ENCODE measurements around the gene GLRA2. TPM values are rescaled to one million over a fixed set of nuclear protein-coding genes. Genes with fewer than 3 reads are reported as not detected.

Gene GLRA2
- total and polyA plus RNA-seq, 2 donors (not counting 1 experiment from before 2014, with no cell fraction given) = not detected

DNA sequence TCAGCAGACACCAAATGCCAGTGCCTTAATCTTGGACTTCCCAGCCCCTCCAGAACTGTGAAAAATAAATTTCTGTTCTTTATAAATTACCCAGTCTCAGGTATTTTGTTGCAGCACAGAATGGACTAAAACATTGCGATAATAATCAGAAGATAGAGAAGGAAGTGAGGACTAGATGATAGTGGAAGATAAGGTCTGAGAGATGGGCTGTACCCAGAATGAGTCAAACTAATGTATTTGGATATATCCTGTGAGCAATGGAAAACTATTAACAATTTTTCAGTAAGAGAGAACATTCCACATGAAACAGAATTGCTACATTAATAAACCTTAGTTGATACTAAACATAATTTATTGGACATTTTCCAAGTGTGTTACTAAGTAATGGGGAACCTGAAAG, 250.2 kb downstream of the GLRA2 start:
- Mint-ChIP-seq H3K27me3 (no peaks in the 10 kb centered on the region), H3K4me1 (no peaks in the 10 kb centered on the region), H3K9me3 (ENCODE audit: insufficient read depth) (no peaks in the 10 kb centered on the region)

More for the DNA sequence above, 250.2 kb downstream of the GLRA2 start:
- no peak for TF ChIP-seq EZH2 (IDR thresholded peaks at IDR 0.05; ENCODE audit: borderline replicate concordance, insufficient read depth, low read depth, low read length, poor library complexity, severe bottlenecking)
- TF ChIP-seq, protein P1, sequence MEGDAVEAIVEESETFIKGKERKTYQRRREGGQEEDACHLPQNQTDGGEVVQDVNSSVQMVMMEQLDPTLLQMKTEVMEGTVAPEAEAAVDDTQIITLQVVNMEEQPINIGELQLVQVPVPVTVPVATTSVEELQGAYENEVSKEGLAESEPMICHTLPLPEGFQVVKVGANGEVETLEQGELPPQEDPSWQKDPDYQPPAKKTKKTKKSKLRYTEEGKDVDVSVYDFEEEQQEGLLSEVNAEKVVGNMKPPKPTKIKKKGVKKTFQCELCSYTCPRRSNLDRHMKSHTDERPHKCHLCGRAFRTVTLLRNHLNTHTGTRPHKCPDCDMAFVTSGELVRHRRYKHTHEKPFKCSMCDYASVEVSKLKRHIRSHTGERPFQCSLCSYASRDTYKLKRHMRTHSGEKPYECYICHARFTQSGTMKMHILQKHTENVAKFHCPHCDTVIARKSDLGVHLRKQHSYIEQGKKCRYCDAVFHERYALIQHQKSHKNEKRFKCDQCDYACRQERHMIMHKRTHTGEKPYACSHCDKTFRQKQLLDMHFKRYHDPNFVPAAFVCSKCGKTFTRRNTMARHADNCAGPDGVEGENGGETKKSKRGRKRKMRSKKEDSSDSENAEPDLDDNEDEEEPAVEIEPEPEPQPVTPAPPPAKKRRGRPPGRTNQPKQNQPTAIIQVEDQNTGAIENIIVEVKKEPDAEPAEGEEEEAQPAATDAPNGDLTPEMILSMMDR (IDR thresholded peaks at IDR 0.05) = no peak
- Histone ChIP-seq H3K27me3 (replicated peaks in 1 of 4; ENCODE audit: control extremely low read depth in 1 of 4, control insufficient read depth in 3 of 4, insufficient read depth in 4 of 4, low read length in 3 of 4) (no peaks in the 10 kb centered on the region), H2AFZ (ENCODE audit: insufficient read depth, low read depth, low read length, poor library complexity, severe bottlenecking) (no peak overlapping the region), H4K20me1 (ENCODE audit: control insufficient read depth, insufficient read depth, low read length, poor library complexity, severe bottlenecking) (no peaks in the 10 kb centered on the region), H3K4me1 (ENCODE audit: control insufficient read depth in 2 of 2, insufficient read depth in 2 of 2, low read length in 2 of 2) (no peaks in the 10 kb centered on the region), H3K4me3 (ENCODE audit: control extremely low read depth in 1 of 5, extremely low read depth in 1 of 5, insufficient read depth in 1 of 5, low read depth in 2 of 5, low read length in 4 of 5) (no peak overlapping the region), H3K9ac (ENCODE audit: low read length) (no peak overlapping the region), H3K79me2 (ENCODE audit: control insufficient read depth, insufficient read depth, low read length) (no peaks in the 10 kb centered on the region), H3K4me2 (replicated peaks; ENCODE audit: low read depth, low read length, poor library complexity, severe bottlenecking) (no peak overlapping the region), H3K36me3 (replicated peaks in 1 of 2; ENCODE audit: control extremely low read depth in 1 of 2, control insufficient read depth in 1 of 2, extremely low read depth in 1 of 2, insufficient read depth in 2 of 2, low read length in 1 of 2) (no peaks in the 10 kb centered on the region), H3K27ac (ENCODE audit: low read length in 2 of 2) (no peak overlapping the region), H3K9me3 (ENCODE audit: control extremely low read depth in 1 of 3, control insufficient read depth in 2 of 3, insufficient read depth in 1 of 3, low read length in 2 of 3) (no peaks in the 10 kb centered on the region)
- ChIA-PET CTCF (no interaction called here), POLR2A (no interaction called here)
- H3K4me3 Mint-ChIP-seq = no peak overlapping the region
- WGBS (ENCODE audit: insufficient coverage) = no CpG with 5 or more reads among the region's 1 CpG
- intact Hi-C loops (cut with micrococcal nuclease) = no loop called here
- ATAC-seq (ENCODE audit: low read depth) (no peak), DNase-seq (no peak)
- no peak overlapping the region for H3K27ac Mint-ChIP-seq
